ENCODE results near the gene CHST12.
"Not testable (repeated sequence)": the region's sequence is repeated elsewhere in the genome, so short reads cannot be mapped to it uniquely, and the experiment has no call there.

The CHST12 gene

DNA sequence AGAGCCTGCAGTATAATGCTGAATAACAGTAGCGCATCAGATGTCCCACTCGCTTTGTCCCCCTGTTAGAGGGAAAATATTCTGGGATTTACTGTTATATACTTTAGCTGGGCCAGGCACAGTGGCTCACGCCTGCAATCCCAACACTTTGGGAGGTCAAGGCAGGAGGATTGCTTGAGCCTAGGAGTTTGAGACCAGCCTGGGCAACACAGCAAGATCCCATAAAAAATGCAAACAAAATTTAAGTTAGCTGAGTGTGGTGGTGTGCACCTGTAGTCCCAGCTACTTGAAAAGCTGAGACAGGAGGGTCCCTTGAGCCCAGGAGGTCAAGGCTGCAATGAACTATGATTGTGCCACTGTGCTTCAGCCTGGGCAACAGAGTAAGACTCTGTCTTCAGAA lies 50.4 kb downstream of the CHST12 start:
- not testable (repeated sequence) for H3K4me3 ChIP-seq (ENCODE audit: low read depth, low read length)

DNA sequence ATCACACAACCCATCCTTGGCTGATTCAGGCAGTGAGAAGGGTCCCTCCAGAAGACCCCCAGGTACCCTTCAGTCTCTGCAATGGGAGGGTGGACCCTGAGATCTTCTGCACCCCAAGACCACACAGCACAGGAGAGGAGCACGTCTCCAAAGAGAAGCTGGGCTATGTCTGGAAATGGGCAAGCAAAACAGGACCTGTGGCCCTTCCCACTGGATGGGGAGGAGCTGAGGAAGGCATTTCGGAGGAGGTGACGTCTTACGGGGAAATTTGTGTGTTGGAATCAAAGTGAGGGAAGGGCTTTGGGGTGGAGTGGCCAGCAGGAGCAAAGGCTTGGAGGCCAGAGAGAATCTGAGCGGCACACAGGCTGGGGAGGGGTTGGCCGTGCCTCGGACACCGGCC lies 56.3 kb downstream of the CHST12 start:
- no peak overlapping the region for H3K4me3 ChIP-seq (ENCODE audit: low read depth, low read length)

DNA sequence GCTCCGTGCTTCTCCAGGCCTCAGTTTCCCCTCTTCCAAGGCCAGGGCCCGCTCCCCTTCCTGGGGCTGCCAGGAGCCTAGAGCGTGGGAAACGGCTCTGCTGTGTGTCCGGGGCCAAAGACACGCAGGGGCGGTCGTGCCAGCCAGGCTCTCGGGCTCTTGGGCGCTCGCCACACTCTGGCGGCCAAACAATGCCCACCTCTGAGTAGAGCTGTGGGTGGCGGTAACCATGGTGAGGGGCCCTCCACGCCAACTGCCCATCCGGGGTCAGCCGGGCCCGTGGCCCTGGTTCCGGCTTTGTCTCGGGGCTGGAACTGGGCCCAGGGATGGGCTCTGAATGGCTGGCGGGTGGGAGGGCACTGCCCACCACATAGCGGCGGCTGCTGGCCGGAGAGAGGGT lies 56.8 kb downstream of the CHST12 start:
- no peak overlapping the region for H3K4me3 ChIP-seq (ENCODE audit: low read depth, low read length)

DNA sequence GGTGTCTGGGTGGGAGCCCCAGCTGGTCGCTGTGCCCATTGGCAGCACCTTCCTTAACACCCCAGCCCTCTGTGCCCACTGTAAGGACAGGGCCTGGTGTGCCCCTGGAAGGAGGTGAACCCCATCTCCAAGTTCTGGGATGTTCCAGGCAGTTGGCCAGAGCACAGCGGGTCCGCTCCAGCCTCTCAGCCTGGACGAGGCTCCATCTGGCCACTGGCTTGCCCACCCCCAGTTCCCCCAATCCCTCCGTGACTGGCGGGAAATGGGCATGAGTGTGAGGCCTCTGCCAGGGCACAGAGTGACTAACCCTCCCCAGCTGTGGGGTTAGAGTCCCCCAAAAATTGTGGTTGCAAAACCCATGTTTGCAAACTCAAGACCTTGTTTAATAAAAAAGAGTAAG lies 57.2 kb downstream of the CHST12 start:
- H3K4me3 ChIP-seq (ENCODE audit: low read depth, low read length), result no peak overlapping the region

DNA sequence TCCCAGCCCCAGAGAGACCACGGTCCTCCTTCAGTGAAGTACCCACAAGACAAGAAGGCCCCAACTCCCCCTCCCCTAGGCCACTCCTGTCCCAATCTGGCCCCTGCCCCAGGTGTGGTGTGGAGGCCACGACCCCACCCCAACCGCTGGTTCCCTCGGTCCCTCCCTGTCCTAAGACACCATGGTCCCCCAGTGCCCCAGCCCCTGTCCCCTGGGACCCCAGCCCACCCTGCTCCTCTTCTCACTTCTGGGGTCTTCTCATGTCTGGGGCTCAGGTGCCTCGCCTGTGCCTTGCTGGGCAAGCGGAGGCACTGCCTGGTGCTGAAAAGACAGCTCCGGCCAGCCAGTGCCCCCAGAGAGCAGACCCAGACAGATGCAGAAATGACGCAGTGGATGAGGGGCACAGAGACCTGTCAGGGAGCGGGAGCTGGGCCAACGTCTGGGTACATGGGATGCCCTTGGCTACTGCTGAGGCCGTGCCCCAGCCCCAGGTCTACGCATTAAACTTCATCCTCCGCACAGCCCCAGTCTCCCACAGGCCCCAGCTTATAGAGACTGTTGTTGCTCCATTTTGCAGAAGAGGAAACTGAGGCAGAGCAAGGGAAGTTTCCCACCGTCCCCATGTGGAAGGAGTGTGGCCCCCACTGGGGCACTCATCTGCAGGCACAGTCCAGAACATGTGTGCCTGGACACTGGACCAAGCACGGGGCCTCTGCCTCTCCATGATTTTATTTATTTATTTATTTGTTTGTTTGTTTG lies 58.0 kb downstream of the CHST12 start:
- H3K4me3 ChIP-seq (ENCODE audit: low read depth, low read length), result no peak overlapping the region

DNA sequence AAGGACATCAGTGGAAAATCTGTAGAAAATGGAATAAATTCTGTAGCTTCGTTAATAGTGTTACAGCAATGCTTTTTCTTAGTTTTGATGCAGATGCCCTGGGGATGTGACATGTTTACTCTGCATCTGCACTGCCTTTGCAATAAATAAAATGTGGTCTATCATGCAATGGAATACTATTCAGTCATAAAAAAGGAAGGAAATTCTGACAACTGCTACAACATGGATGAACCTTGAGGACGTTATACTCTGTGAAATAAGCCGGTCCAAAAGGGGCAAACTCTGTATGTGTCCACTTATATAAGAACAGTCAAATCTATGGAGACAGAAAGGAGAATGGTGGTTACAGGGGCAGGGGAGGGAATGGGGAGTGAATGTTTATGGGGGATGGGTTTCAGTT lies 59.3 kb downstream of the CHST12 start:
- H3K4me3 ChIP-seq (ENCODE audit: low read depth, low read length), result no peak overlapping the region

DNA sequence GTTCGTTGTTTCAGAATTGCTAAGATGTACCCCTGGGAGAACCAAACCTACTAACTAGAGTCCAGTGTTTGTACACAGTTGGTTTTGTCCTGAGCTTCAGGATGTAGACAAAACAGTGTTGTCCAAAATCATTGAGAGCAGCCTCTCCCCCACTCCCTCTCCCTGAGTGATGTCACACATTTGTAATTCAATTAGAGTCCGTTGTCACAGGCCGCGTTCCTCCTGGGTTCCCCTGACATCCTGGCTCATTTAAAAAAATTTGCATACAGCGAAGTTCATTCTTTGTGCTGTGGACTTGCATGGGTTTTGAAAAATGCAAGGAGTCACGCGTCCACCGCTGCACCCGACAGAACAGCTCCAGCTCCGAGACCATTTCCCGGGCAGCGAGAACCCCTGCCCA lies 62.5 kb downstream of the CHST12 start:
- no peak overlapping the region for H3K4me3 ChIP-seq (ENCODE audit: low read depth, low read length)

DNA sequence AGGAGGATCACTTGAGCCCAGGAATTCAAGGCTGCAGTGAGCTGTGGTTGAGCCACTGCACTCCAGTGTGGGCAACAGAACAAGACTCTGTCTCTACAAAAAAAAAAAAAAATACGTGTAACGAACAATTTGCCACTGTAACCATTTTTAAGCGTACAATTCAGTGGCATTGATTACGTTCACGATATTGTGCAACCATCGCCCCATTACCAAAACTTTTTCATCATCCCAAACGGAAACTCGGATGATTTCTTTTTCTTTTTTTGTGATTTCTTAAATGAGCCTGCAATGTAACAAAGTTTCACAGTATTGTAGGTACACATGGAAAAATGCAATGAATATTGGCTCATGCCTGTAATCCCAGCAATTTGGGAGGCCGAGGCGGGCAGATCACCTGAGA lies 63.3 kb downstream of the CHST12 start:
- H3K4me3 ChIP-seq (ENCODE audit: low read depth, low read length), result no peak overlapping the region

DNA sequence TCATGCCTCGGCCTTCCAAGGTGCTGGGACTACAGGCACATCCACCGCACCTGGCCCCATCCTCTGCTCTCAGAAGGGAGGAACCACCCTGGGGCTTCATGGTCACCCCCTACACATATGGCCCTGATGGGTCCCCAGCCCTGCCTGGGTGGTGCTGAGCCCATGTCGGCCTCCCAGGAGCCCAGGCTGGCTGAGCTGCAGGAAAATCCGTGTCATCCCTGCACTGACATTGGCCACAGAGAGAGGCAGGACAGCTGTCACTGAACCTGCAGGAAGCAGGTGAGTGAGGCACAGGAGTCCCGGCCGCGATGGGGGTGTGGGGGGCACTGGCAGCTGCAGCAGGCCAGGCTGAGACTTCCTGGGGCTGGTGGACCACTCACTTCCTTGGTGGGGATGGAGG lies 64.8 kb downstream of the CHST12 start:
- no peak overlapping the region for H3K4me3 ChIP-seq (ENCODE audit: low read depth, low read length)

DNA sequence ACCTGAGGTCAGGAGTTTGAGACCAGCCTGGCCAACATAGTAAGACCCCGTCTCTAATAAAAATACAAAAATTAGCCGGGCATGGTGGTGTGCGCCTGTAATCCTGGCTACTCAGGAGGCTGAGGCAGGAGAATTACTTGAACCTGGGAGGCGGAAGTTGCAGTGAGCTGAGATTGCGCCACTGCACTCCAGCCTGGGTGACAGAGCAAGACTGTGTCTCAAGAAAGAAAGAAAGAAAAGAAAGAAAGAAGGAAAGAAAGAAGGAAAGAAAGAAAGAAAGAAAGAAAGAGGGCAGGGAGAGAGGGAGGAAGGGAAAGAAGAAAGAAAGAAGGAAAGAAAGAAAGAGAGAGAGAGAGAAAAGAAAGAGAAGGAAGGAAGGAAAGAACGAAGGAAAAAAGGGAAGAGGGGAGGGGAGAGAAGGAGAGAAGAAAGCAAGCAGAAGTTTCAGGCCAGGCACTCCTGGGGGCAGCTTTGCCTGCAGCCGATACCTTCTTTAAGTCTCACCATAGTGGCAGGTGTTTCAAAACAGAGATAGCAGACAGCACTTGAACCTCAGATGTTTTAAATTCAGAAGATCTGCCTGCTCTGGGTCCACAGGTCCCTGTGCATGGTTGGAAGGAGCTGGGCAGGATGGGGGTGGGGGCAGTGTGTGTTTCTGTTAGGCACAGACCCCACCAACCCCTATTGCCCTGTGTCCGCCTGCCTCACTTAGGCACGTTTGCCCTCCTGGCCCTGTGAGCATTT lies 66.2 kb downstream of the CHST12 start:
- not testable (repeated sequence) for H3K4me3 ChIP-seq (ENCODE audit: low read depth, low read length)

DNA sequence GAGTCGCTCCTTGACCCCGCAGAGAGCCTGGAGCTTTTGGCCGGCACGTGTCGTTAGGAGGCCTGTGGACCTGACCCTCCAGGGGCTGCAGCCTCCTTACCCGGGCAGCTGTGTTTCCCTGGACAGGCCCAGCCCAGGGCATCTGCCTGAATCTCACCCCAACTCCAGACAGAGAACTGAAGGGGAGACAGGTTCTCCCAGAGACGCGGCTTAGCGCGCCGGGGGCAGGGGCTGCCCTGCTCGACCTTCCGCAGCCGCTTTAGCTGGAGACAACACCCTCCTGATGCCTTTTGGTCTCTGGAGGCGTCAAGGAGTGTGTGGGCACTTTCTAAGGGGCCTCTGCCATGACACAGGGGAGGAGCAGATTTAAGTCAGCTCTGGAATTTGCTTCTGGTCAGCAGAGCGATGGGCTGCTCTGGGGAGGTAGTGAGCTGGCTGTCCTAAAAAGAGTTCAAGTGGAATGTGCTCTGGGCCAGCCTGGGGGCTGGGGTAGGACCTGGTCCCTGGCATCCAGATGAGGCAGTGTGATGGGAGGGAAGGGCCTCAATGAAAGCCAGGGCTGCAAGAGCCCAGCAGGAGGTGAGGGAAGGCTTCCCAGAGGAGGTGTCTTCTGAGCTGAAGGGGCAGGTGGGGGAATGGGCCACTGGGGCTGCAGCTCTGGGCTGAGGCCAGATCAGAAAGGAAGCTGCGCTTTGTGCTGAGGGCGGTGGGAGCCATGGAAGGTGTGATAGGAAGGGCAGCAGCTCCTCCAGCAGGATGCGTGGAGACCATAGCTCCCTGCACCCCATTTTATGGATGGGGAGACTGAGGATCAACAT lies 67.0 kb downstream of the CHST12 start:
- H3K4me3 ChIP-seq (ENCODE audit: low read depth, low read length), result no peak overlapping the region

DNA sequence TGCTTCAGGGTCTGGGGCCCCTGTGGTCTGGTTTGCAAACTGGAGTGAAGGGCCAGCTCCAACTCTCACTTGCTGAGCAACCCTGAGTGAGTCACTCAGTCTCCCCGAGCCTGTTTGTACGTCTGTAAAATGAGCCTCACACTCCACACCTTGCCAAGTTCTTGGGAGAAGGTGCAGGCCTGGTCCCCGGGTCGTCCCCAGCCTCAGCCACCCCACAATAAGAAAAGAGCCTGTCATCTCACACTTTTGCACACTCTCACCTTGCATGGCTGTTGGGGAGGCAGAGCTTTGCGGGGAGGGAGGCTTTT lies 67.6 kb downstream of the CHST12 start:
- no peak overlapping the region for H3K4me3 ChIP-seq (ENCODE audit: low read depth, low read length)

DNA sequence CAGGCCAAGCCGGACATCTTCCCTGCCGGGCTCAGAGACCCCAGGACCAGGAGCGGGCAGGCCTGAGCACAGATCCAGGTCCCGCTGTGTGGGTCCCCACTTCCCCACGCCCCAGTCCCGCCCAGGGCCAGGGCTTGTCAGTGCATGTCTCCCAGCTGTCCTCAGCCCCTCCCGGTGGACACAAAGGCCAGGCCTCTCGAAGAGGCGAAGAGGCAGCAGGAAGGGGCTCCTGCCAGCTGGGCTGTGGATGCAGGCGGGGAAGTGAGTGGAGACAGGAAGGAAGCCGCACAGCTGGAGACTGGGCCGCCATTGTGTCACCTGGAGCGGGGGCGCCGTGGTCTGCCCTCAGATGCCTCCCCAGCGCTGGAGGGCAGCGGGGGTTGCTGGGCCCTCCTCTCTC lies 68.0 kb downstream of the CHST12 start:
- no peak overlapping the region for H3K4me3 ChIP-seq (ENCODE audit: low read depth, low read length)

DNA sequence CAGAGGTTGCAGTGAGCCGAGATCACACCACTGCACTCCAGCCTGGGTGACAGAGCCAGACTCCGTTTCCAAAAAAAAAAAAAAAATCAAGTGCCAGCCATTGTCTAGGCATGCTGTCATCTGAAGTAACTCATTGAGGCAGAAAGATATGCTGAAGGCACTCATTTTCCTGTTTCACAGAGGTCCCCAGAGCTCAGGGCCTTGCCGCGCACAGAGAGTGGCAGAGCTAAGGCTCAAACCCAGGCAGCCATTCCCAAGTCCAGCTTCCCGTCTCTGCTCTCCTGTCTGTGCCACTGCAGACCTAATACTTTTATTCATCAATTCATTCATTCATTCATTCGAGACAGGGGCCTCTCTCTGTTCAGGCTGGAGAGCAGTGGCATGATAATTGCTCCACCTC lies 69.3 kb downstream of the CHST12 start:
- no peak overlapping the region for H3K4me3 ChIP-seq (ENCODE audit: low read depth, low read length)

DNA sequence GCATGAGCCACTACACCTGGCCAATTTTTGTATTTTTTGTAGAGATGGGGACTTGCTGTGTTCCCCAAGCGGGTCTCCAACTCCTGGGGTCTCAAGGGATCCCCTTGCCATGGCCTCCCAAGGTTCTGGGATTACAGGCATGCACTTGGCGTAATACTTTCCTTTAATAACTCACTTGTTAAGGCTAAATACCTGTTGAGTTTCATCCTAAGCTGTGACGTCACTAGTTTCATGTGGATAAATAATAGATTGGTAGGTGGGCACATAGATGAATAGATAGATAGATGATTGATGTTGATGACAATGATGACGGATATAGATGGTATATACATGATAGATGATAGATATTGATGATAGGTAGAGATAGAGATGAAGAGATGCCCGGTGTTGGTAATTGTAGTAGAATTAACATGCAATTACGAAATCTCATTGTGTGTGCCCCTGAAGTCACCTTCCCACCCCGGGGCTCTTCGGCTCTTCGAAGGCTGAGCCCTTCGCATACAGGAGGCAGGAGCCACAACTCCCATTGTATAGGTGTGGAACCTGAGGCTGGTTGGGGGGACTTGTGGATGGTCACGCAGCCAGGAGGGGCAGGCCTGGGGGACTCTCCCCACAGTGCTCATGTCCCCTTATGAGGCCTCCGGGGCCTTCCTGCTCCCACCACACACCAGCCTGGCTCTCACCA lies 70.2 kb downstream of the CHST12 start:
- no peak overlapping the region for H3K4me3 ChIP-seq (ENCODE audit: low read depth, low read length)

DNA sequence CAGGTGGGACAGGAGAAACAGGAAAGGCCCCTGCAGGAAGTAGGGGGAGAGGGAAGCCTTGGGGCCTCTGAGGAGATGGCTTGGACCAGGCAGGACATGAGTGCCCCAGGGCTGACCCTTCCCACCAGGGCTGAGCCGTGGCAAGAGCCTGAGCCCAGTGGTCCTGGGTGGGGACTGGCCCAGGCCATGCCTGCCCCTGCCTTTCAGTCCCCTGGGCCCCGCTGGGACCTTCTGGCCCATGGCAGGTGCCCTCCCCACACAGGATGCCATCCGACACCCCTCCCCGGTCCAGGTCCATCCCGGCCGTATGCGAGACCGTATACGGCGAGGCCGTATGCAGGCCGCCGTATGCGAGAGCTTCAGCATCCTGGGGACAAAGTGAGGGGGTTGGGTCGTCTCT lies 70.8 kb downstream of the CHST12 start:
- no peak overlapping the region for H3K4me3 ChIP-seq (ENCODE audit: low read depth, low read length)

DNA sequence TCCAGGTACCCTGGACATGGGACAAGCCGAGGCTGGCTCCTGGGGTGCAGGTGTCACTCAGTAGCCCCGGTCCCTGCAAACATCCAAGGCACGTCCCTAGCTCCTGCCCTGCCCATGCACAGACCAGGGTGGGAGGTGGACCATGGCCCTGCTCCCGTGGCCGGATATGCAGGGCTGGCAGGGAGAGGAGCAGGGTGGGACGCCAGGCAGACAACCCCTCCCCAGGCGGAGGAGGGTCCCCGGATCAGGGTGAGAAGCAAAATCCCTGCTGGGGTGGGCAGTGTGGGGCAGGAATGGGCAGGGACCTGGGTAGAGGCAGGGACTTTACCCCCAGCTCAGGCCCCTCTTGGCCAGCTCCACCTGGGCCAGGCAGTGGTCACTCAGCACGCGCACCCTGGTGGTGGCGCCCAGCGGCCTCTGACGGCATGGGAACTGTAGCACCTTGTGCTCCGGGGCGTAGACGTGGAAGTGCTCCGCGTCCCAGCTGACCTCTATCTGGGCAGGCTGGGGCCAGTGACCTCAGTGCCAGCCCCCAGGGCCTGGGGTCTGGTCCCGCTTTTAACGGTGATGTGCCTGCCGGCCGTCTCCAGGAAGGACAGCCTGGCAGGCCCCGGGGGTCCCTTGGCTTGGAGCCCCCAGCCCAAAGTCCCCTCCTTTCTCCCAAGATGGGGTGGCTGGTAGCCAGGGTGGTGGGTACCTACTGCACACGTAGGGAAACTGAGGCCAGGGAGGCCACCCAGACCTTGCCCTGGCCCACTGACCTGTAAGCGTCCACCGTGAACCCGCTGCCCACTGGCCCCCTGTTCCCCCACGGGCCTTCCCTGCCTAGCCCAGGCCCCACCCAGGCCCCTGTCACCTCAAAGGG lies 71.6 kb downstream of the CHST12 start:
- H3K4me3 ChIP-seq (ENCODE audit: low read depth, low read length), result no peak overlapping the region

DNA sequence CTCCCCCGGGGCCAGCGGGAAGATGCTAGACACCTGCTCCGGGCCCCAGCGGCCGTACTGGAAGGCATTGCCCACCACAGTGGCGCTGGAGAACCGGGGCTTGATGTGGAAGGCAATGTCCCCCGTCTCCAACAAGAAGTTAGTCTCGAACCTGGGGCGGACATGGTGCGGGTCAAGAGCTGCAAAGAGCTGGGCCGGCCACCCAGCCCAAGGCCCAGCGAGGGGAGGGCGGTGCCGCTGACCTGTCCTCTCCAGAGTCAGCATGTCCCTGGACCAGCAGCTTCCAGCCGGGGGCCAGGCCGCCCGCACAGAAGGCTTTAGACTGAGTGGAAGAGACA lies 72.2 kb downstream of the CHST12 start:
- H3K4me3 ChIP-seq (ENCODE audit: low read depth, low read length), result no peak overlapping the region

DNA sequence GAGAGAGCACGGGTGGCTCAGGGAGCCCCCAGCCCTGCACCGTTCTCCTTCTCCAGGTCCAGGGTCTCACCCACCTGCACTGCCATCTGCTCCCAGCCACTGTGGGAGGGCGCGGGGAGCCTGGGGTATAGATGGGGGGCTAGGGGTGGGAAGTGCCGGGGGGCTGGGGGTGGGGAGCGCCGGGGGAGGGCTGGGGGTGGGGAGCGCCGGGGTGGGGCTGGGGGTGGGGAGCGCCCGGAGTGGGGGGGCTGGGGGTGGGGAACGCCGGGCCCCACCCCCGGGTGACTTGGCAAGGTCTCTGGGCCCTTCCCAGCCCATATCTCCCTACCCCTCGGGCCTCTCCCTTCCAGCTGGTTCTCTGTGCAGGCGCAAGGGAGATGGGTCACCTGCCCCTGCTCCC lies 72.9 kb downstream of the CHST12 start, which contains the start of gene GRIFIN:
TSS of gene GRIFIN (minus strand) at position 101 of the 400 bp plus-strand sequence. CDS start at position 86, 15 bp downstream.
- no peak within 1 kb of the TSS for H3K4me3 ChIP-seq (ENCODE audit: low read depth, low read length)

DNA sequence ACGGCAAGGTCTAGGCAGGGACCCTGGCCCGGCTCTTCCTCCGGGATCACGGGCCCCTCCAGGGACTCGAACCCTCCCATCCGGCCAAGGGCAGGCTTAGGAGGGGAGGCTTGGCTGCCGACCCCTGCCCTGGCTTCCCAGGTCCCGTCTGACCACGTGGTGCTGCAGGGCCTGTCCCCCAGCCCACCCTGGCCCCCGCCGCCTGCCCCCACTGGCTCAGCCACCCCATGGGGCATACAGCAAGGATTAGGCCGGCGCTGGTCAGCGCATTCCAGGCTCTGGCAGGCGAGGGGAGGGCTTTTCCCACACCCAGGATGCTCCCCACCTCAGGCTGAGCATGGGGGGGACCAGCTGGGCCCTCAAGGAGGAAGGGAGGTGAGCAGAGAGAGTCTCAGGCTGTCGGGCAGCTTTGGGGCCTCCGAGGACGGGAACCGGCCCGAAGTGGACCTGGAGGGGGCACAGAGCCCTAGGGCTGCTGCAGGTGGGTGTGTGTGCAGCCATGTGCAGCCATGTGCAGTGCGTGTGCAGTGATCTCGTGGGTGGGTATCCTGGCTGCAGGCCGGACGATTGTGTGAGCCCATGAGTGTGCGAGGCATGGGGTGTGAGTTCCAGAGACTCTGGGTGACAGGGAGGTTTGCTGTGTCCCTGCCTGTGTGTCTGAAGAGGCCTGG lies 73.5 kb downstream of the CHST12 start:
- no peak overlapping the region for H3K4me3 ChIP-seq (ENCODE audit: low read depth, low read length)
